A549 (cell line): ENCODE data around the gene MALRD1.

Experiments used
- CBX2 ChIP-seq: fragments of 200-600 bp; sonication (generic); IDR thresholded peaks from 2 replicates; pipeline ENCODE4 v1.6.1; 2016; ENCODE audit warnings: low read depth, mild to moderate bottlenecking, borderline replicate concordance
- CTCF ChIP-seq: fragments of >200 bp; sonication (Bioruptor Twin); formaldehyde crosslinking; IDR thresholded peaks from 3 replicates; pipeline ENCODE4 v1.5.1; 2016
- MAFK ChIP-seq: fragments of 450-650 bp; IDR thresholded peaks from 2 replicates; pipeline ENCODE4 v1.6.1; 2014; ENCODE audit not compliant: partially characterized antibody
- MAX ChIP-seq: IDR thresholded peaks from 2 replicates; pipeline ENCODE4 v1.6.1; 2012

DNA sequence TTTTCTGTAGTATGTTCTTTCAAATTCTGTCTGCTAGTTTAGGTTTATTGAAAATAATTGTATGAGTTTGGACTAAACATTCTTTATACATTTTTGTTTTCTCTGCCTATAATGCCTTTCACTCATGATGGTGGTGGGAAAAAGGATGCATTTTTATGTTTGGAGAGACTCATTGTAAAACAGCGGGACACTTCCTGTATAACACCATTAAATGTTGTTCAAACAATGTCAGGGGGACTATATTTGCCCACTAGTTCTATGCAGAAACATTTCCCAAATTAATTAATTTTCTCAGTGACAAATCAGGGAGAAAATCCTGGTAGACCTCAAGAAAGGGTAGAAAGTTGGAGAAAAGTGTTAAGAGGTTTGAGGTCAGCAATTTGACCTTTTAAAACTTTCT, 207.7 kb downstream of the MALRD1 start:
- no peak for TF ChIP-seq CTCF
- no peak for TF ChIP-seq MAFK
- no peak for TF ChIP-seq MAX
- TF ChIP-seq CBX2, result no peak
